Right renal cortex interstitium (tissue), 3 donors: ENCODE measurements around the gene FKBP5. TPM values are rescaled to one million over a fixed set of nuclear protein-coding genes. Genes with fewer than 3 reads are reported as not detected.
"Not testable (repeated sequence)": the region's sequence is repeated elsewhere in the genome, so short reads cannot be mapped to it uniquely, and the experiment has no call there.

Experiments
- DNase-seq, 3 donors: peaks; one replicate each; pipeline ENCODE4 v3.0.0-alpha.2; 2013; ENCODE audit warnings: low read depth in 3 of 3, low spot score in 2 of 3
- polyA plus RNA-seq, 3 donors: library from polyadenylated mRNA; unstranded; fragments of 120-200 nt; gene quantifications; one replicate each; pipeline ENCODE4 v1.2.1, GENCODE V29; 2013; ENCODE audit not compliant: insufficient read length in 3 of 3

FKBP5 gene
- polyA plus RNA-seq, 3 donors: 24.9 to 29.0 (median 27.7) TPM

DNA sequence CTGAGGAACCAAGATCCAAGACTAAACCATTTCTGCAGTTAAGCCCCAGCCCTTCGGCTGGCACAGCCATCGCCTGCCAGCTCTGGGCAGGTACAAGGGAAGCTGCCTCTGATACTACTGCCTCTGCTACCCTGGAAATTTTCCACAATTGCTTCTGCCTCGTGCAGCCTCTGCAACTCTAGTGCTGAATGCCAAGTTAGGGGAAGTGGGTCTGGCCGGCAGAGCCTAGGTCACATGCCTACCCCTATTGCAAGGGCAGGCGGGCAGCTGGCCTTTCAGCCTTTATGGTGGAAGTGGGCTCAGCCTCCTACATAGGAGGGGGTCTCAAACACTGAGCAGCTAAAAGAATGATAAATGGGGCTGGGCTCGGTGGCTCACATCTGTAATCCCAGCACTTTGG lies 131.5 kb downstream of the FKBP5 start:
- no peak for DNase-seq

DNA sequence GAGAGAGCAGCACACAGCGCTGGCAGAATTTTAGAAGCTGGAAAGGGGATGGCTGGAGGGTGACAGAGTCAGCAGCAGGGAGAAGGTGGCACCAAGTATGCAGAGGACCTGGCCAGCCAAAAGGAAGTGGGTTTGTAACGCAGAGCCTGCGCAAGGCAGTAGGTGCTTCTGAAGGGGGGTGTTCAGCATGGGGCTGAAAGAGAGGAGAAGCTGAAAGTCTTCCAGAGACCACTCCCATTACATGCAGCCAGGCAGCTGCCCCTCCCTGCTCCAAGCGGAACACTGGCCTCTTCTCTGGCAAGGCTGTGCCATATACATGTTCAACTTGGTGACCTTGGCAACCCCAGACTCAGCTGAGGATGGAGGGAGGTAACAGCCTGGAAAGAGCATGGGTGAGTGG lies 133.9 kb downstream of the FKBP5 start:
- no peak for DNase-seq

DNA sequence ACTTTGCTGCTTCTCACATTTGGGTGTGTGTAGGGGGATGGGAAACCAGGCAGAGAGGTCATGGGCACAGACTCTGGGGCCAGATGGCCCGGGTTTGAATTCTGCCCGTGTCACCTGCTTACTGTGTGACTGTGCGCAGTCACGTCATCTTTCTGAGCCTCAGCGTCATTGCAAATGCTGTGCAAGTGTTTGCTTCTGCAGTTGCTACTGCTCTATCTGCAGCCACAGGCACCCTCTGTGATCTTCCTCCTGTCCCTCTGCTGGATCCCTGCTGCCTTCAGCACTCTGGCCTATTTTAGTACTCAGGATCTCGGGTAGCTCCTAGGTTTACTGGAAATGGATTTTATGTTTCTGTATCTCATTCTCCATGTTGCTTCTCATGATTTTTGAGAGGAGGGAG lies 135.4 kb downstream of the FKBP5 start:
- no peak for DNase-seq

DNA sequence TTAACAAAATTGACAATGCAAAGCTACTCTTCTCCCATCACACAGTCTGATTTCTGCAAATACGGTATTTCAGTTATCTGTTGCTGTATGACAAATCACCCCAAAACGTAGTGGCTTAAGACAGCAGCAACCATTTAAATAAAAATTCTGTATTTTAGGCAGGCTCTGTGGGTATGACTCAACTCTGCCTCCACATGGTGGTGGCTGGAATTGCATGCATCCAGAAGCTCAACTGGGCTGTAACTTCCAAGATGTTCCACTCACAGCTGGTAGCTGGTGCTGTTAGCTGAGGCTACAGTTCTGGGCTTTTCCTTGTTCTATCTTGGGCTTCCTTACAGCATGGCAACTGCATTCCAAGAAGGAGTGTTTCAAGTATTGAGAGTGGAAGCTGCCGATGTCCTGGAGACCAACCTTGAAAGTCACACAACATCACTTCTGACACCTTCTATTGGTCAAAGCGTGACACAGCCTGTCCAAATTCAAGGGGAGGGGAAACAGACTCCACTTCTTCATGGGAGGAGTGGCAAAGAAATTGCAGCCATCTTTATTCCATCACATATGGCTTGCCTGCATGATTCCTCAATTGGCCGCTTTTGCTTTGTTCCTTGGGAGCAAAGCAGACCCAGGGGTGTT lies 136.3 kb downstream of the FKBP5 start:
- no peak for DNase-seq

DNA sequence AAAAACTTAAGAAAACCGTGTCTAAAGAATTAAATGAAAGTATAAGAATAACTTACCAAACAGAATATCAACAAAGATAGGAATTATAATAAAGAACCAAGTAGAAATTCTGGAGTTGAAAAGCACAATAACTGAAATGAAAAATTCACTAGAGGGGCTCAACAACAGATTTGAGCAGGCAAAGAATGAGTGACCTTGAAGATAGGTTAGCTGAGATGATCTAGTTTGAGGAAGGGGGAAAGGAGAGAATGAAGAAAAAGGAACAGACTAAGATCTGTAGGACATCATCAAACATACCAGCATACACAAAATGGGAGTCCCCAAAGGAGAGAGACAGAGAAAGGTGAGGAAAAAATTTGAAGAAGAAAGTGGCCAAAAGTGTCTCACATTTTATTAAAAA lies 138.3 kb downstream of the FKBP5 start:
- DNase-seq: no peak

DNA sequence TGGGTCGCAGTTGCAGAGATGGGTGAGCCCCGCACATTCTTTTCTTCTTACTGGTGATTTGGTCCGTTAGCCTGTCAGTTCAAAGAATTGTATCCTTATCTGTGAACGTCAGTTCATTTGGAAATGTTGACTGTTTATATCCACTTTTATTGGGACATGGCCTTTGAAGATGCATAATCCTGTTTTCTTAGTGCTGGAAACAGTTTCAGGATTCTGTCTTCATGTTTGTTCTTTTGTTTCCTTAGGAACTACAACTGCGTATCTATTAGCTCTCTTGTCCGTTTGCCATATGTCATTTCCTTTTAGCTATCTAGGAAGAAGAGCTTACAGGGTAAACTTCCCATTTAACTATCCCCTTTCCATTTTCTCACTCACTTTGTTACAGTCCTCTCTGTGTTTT lies 141.0 kb downstream of the FKBP5 start:
- DNase-seq: no peak

DNA sequence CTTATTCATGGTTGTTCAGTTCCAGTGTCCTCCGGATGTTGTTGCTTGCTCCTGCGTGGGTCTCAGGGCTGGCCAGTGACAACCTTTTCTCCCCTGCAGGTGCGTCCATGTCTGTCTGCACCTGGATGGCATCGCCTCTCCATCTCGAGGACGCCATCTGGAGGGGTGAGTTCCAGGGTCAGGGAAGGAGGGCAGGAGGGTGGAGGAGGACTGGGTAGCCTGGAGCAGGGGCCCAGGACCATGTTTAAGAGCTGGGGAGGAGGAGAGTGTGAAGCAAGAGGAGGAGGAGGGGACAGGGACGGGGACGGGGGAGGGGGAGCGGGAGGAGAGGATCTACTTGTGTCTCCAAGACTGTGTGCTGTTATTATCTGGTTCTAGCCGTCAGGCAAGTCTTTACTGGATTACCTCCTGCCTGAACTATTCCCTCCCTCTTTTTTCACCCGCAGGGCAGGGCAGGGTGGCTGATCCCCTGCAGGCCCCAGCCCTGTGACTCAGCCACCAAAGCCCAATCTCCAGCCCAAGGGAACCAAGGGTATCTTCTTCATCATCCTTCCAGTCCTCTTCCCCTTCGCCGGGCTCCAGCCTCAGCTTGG lies 143.8 kb downstream of the FKBP5 start:
- no peak for DNase-seq

DNA sequence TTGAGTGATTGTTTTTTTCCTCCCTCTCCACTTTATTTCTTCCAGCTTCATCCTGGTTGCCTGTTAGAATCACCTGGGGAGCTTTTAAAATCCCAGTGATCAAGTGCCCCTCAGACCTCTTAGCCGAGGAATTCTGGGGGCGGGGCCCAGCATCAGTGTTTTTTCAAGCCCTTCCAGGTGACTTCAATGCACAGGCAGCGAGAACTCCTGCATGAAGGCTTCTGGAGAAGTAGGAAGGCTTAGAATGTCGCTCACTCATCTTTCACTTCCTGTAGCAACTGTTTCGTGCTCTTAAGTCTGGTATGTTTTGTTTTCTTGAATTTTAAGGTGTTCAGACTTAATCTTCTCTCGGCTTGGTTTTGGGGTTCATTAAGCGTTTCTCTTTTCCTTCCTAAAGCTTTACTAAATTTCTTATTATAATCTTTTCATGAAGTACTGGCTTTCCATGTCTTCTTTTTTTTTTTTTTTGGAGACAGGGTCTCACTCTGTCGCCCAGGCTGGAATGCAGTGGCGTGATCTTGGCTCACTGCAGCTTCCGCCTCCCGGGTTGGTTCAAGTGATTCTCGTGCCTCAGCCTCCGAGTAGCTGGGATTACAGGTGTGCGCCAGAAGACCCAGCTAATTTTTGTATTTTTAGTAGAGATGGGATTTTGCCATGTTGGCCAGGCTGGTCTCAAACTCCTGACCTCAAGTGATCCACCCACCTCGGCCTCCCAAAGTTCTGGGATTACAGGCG lies 145.1 kb downstream of the FKBP5 start:
- DNase-seq: no peak

DNA sequence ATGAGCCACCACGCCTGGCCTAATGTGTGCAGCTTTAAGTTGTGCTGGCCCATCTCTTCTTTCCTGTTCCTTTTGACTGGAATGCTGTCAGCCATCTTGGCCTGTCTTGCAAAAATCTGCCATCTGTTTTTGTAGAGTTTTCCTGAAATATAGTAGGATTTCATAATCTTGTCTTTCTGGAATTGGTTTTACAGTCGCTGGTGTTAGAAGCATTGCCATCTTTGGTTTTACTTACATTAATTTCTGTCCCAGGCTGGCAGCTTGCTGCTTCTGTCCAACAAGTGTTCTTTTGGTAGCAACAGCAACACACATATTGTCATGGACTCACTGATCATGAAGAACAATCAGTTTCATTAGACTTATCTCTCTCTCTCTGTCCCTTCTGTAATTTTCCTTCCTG lies 146.9 kb downstream of the FKBP5 start:
- no peak for DNase-seq

DNA sequence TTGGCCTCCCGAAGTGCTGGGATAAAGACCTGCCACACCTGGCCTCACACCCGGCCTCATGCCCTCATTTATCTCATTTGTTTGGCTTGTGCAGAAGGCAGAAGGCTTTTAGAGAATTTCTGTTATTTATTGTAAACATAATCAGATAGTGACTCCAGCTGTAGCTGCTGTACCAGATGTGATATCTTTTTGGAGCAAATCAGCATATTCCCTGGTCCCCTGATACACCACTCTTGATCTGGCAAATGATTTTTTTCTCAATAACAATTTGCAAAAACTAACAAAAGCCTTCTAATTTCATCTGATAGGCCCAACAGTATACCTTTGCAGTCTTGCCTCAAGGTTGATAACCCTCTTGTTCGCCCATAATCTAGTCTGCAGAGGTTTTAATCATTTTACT lies 149.5 kb downstream of the FKBP5 start:
- DNase-seq: no peak

DNA sequence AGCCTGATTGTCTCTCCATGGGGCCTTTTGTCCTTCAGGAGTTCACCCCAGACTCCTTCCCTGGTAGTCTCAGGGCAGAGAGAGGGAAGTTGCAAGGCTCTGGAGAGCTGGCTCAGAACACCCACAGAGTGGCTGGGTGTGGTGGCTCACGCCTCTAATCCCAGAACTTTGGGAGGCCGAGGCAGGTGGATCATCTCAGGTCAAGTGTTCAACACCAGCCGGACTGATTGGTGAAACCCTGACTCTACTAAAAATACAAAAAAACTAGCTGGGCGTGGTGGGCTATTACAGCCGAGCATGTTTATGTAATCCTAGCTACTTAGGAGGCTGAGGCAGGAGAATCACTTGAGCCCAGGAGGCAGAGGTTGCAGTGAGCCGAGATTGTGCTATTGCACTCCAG lies 152.9 kb downstream of the FKBP5 start:
- not testable (repeated sequence) for DNase-seq

DNA sequence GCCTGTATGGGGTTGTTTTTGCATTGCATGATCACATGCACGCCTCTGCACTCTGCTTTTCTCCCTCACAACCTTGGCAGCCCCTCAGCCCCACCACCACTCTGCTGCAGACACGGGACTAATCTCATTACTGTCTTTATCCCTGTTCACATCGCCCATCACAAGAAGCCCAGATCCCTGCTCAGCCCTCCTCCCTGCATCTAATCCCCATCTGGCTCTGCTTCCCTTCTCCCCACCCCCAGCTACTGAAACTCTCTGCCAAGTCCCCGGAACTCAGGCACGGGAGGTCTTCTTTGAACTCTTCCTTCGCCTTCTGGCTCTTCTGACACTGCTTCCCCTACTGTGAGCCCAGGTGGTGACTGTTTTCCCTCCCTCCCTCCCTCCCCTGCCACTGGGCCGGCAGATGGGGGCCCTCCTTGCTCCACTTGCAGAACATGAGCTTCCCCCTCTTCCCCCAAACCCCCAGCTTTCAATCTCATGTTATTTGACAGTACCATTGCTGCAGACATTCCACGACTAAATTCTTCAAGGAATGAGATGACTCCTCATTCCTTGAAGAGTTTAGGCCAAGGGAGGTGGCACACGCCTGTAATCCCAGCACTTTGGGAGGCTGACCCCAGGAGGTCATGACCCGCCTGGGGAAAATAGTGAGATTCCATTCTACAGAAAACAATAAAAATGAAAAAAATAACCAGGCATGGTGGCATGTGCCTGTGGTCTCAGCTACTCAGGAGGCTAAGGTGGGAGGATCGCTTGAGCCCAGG lies 154.1 kb downstream of the FKBP5 start:
- DNase-seq: no peak

DNA sequence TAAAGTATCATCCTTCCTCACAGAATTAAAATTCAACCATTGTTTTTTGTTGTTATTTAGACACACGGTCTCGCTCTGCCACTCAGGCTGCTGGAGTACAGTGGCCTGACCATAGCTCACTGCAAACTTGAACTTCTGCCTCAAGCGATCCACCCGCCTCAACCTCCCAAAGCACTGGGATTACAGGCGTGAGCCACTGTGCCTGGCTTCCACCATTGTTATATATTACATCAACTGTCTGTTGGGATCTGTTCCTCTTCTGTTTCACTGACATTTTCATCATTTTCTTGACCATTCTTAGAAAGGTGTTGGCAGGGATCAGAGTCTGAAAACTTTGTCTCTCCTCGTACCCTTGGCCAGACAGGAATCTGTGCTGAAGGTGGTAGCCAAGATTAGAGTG lies 154.7 kb downstream of the FKBP5 start:
- no peak for DNase-seq

DNA sequence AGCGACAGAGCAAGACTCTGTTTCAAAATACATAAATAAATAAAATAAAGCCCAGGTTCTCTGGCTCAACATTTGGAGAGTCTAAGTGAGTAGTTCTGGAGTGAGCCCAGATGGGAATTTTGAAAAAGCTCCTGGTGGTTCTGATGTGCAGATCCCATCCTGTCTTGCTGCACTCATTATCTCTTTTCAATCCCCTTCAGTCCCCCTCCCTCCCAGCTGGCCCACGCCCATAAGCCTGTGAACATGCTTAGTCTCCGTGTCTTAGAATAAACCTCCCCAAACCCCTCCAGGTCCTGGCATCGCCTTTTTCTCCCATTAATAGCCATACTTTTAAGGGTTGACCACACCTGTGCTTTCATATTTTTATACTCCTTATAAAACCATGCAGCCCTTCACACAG lies 156.6 kb downstream of the FKBP5 start:
- no peak for DNase-seq

DNA sequence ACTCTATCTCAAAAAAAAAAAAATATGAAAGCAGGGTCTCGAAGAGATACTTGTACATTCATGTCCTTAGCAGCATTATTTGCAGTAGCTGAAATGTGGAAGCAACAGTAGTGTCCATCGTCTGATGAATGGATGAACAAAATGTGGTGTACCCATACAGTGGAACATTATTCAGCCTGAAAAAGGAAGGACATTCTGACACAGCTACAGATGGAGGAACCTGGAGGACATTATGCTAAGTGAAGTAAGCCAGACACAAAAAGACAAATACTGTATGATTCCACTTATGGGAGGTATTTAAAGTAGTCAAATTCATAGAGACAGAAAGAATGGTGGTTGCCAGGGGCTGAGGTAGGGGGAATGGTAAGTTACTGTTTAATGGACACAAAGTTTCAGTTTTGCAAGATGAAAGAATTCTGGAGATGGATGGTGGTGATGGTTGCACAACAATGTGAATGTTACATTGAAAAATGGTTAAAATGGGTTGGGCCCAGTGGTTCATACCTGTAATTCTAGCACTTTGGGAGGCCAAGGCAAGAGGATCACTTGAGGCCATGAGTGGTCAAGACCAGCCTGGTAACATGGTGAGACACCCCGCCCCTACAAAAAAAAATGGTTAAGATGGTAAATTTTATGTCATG lies 164.2 kb downstream of the FKBP5 start:
- no peak for DNase-seq

Other genes with a start within 250 kb of the FKBP5 start
- gene FANCE, start 236.6 kb downstream of the FKBP5 start, polyA plus RNA-seq: 10 to 100 TPM in 2 of 3 donors, 1 to 10 TPM in 1; 8.9 to 10.9 (median 10.1) TPM
- 1,000 to 10,000 TPM; 2,099 to 2,180 (median 2,157) TPM for gene RPL10A, start 220.5 kb downstream of the FKBP5 start, polyA plus RNA-seq
- gene TEAD3, start 191.8 kb downstream of the FKBP5 start, polyA plus RNA-seq: 10 to 100 TPM; 38.2 to 42.8 (median 38.5) TPM
- 1 to 10 TPM; 1.3 to 2.1 (median 1.7) TPM for gene TULP1, start 176.0 kb downstream of the FKBP5 start, polyA plus RNA-seq
- under 1 TPM; 0.48 to 0.89 (median 0.86) TPM for gene ARMC12, start 48.1 kb upstream of the FKBP5 start, polyA plus RNA-seq
- not detected for gene CLPSL2, start 87.7 kb upstream of the FKBP5 start, polyA plus RNA-seq
- 1 to 10 TPM in 1 of 3 donors, under 1 TPM in 2; 0.72 to 1.8 (median 0.94) TPM for gene CLPSL1, start 92.1 kb upstream of the FKBP5 start, polyA plus RNA-seq
- not detected for gene CLPS, start 108.4 kb upstream of the FKBP5 start, polyA plus RNA-seq
- not detected for gene LHFPL5, start 116.4 kb upstream of the FKBP5 start, polyA plus RNA-seq
- gene SRPK1, start 232.2 kb upstream of the FKBP5 start, polyA plus RNA-seq: 10 to 100 TPM; 47.8 to 52.2 (median 50.1) TPM